Uterus (tissue), 2 donors: ENCODE results near the gene NTSR1.

Experiments
- CTCF ChIP-seq, 4 experiments: fragments of 200-600 bp in 2 of 4; fragments of 450-650 bp in 2 of 4; sonication (generic) in 2 of 4; IDR thresholded peaks; one replicate each; pipeline ENCODE4 v1.5.1; 2016 to 2019; ENCODE audit warnings: antibody characterized with exemption in 4 of 4, mild to moderate bottlenecking in 2 of 4, moderate library complexity in 1 of 4
- POLR2A ChIP-seq, 2 donors: fragments of 450-650 bp; IDR thresholded peaks; one replicate each; pipeline ENCODE4 v1.6.1; 2016; ENCODE audit warnings: antibody characterized with exemption in 2 of 2, mild to moderate bottlenecking in 1 of 2, moderate library complexity in 1 of 2

- TF ChIP-seq CTCF (IDR thresholded peaks at IDR 0.05) (no peak), POLR2A (IDR thresholded peaks at IDR 0.05) (no peak)
Observed at GRCh38 chr20:62730481-62730880, 21.8 kb downstream of the NTSR1 start.
